Prostate gland (tissue), 2 donors: ENCODE data around the gene ALKBH2. TPM values are rescaled to one million over a fixed set of nuclear protein-coding genes. Genes with fewer than 3 reads are reported as not detected.

Experiments used
- DNase-seq: peaks from one replicate; pipeline ENCODE4 v3.0.0-alpha.2; 2019; ENCODE audit warnings: low spot score
- H3K27ac ChIP-seq, 2 donors: fragments of 200-600 bp; sonication (generic); 2 replicates each; pipeline ENCODE4 v1.5.1; 2017 to 2019
- H3K27me3 ChIP-seq: fragments of 200-600 bp; sonication (generic); replicated peaks from 2 replicates; pipeline ENCODE4 v1.5.1; 2019; ENCODE audit not compliant: insufficient read depth
- H3K36me3 ChIP-seq, 2 donors: fragments of 200-600 bp; sonication (generic); 1 replicate in 1 of 2; 2 replicates in 1 of 2; pipeline versions ENCODE4 v1.5.1 to v1.8.1; 2017 to 2019
- H3K4me1 ChIP-seq: fragments of 200-600 bp; sonication (generic); replicated peaks from 2 replicates; pipeline ENCODE4 v1.5.1; 2019
- H3K4me3 ChIP-seq, 2 donors: fragments of 200-600 bp; sonication (generic); 2 replicates each; pipeline ENCODE4 v1.5.1; 2017 to 2019
- H3K9me3 ChIP-seq: fragments of 200-600 bp; sonication (generic); 2 replicates; pipeline ENCODE4 v1.5.1; 2017
- CTCF ChIP-seq, 4 experiments: fragments of 200-600 bp in 2 of 4; fragments of 450-650 bp in 2 of 4; sonication (generic) in 2 of 4; IDR thresholded peaks; 1 replicate in 3 of 4; 2 replicates in 1 of 4; pipeline ENCODE4 v1.5.1; 2016 to 2019; ENCODE audit warnings: antibody characterized with exemption in 4 of 4, mild to moderate bottlenecking in 2 of 4, moderate library complexity in 2 of 4
- POLR2A ChIP-seq: fragments of 450-650 bp; IDR thresholded peaks from one replicate; pipeline ENCODE4 v1.6.1; 2016; ENCODE audit warnings: antibody characterized with exemption, mild to moderate bottlenecking
- POLR2AphosphoS5 ChIP-seq: sonication (generic); formaldehyde crosslinking; IDR thresholded peaks from one replicate; pipeline ENCODE4 v1.6.1; 2017; ENCODE audit warnings: antibody characterized with exemption
- WGBS: methylation state at CpG from one replicate; pipeline ENCODE4 v1.1.5; 2018; 5-methylcytosine and 5-hydroxymethylcytosine counted together
- intact Hi-C: fragments of 100-400 bp; cut with DNase I; formaldehyde crosslinking; loops from one replicate; pipeline ENCODE4 v1.14.2; 2022
- small RNA-seq, 2 donors: library from RNA; depleted of rRNA; stranded (forward); fragments of <200 nt; gene quantifications; one replicate each; pipeline ENCODE3, GENCODE V24; 2016
- total RNA-seq, 2 donors: library from RNA; depleted of rRNA; stranded (reverse); fragments of >200 nt; gene quantifications; one replicate each; pipeline ENCODE4 v1.1.0, GENCODE V29; 2016

Gene ALKBH2
- total RNA-seq, 2 donors from 2014 or later, result 16.6 to 26.2 TPM

- WGBS, result 64% methylated on average over 8 of the region's 8 CpGs
- no peak for TF ChIP-seq POLR2A
- no peaks in the 10 kb centered on the region for H3K4me1 ChIP-seq
- no peaks in the 10 kb centered on the region for H3K27me3 ChIP-seq
- H3K27ac ChIP-seq, result no peak overlapping the region
- no peaks in the 10 kb centered on the region for H3K36me3 ChIP-seq
- no peak for DNase-seq
- no peaks in the 10 kb centered on the region for H3K9me3 ChIP-seq
- H3K4me3 ChIP-seq, result no peak overlapping the region
- intact Hi-C loops, result no loop called here
Observed at GRCh38 chr12:109047081-109047805, 46.0 kb downstream of the ALKBH2 start.

- WGBS, result 85% methylated on average over 5 of the region's 5 CpGs
- Histone ChIP-seq H3K9me3 (no peaks in the 10 kb centered on the region), H3K36me3 (no peaks in the 10 kb centered on the region), H3K27me3 (no peaks in the 10 kb centered on the region), H3K4me1 (no peaks in the 10 kb centered on the region), H3K4me3 (no peak overlapping the region), H3K27ac (no peak overlapping the region)
- no peak for DNase-seq
- TF ChIP-seq POLR2A (no peak), CTCF (IDR thresholded peaks at IDR 0.05) (no peak), POLR2AphosphoS5 (no peak)
- intact Hi-C loops, result no loop called here
Observed at GRCh38 chr12:109044241-109044640, 49.0 kb downstream of the ALKBH2 start.

Small RNA genes within 50 kb of the gene (small RNA-seq; reads per million reads assigned to genes)
- 0 reads per million in 2 donors for gene RNA5SP372

Other genes starting within 250 kb of the ALKBH2 start
- 10 to 100 TPM; 11.0 to 37.2 TPM for gene SSH1, start 235.9 kb downstream of the ALKBH2 start, total RNA-seq
- gene DAO, start 213.4 kb downstream of the ALKBH2 start, total RNA-seq, result not detected
- under 1 TPM in 1 of 2 donors, not detected in 1; 0.06 TPM for gene SVOP, start 72.4 kb downstream of the ALKBH2 start, total RNA-seq
- gene USP30, start 40.9 kb downstream of the ALKBH2 start, total RNA-seq, result 10 to 100 TPM; 18.0 to 30.1 TPM
- 10 to 100 TPM; 39.6 to 59.3 TPM for gene UNG, start 4.1 kb upstream of the ALKBH2 start, total RNA-seq
- 10 to 100 TPM; 52.5 to 63.3 TPM for gene ACACB, start 23.1 kb upstream of the ALKBH2 start, total RNA-seq
- 1 to 10 TPM in 1 of 2 donors, under 1 TPM in 1; 0.27 to 4.8 TPM for gene FOXN4, start 215.8 kb upstream of the ALKBH2 start, total RNA-seq